ENCODE results near the gene YPEL5. TPM values are rescaled to one million over a fixed set of nuclear protein-coding genes. Genes with fewer than 3 reads are reported as not detected.

Gene YPEL5
- total and polyA plus RNA-seq, 2 donors, result 87.7 to 106 TPM

DNA sequence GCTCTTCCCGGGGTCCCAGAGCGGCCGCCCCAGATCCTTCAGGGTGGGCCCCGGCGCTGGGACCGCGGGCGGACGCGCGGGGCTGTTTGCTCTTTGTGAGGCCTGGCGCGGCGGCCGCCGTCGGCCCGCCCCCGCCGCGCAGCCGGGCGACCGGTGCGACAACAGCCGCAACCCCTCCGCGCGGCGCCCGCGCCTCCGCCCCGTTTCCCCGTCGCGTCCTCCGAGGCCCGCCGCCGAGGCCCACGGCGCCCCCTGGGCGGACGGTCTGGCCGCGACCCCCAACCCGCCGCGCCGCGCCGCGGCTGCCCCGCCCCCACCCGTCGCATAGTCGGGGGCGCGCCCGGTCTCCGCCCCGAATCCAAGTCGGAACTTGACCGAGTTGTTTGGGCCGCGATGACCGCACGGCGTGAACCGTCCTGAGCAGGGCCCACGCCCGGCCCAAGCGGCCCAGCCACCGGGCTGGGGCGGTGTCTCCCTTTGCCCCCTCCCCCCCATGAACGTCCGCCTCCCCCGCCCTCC is 448 bp downstream of the YPEL5 start:
- no peak for DNase-seq (ENCODE audit: extremely low spot score)
- under 1% methylated on average over 79 of the region's 79 CpGs for WGBS
- Histone ChIP-seq H3K27ac (ENCODE audit: low read depth) (peak overlapping the region; percentile 100), H3K4me1 (ENCODE audit: insufficient read depth) (no peaks in the 10 kb centered on the region), H3K4me3 (ENCODE audit: low read depth, low read length) (peak overlapping the region; percentile 99), H3K36me3 (ENCODE audit: insufficient read depth) (no peaks in the 10 kb centered on the region)

DNA sequence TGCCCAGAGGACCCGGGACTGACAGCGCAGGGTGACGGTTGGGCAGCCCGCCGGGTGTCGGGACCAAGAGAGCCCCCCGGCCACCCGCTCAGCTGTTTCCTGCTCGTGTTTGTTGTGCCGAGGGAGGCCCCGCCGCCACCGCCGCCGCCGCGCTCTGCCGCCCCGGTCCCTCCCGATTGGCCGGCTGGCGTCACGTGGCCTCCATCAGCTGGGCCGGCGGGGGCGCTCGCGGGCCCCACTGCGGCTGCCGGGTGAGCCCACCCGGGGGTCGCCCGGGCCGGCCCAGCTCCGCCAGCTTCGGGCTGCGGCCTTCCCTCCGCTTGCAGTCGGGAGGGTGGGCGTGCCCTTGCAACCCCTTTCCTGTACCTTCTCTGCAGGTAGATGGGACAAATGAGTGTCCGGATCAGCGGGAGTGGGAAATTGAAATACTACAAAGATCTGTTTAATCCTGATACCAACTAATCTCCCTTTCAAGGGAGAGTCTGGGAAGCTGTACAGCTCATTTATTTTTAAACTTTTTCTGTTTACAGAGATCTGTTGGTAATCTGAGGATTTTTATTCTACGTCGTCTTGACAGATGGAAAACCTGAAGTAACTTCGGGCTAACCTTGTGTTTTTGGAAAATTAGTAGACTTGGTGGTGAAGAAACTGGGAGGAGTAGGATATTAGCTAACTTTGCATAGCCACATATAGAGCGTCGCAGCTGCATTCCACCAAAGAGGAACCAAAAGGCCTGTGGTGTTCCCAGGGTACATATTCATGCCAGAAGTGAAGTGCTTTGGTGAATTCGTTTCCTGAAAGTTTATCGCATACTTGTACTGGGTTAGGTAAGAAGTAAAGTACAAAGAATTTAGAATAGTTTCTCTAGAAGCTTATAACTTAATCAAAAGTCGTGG is 1.2 kb downstream of the YPEL5 start:
- Histone ChIP-seq H3K4me1 (ENCODE audit: insufficient read depth) (no peaks in the 10 kb centered on the region), H3K36me3 (ENCODE audit: insufficient read depth) (no peaks in the 10 kb centered on the region), H3K4me3 (ENCODE audit: low read depth, low read length) (peak overlapping the region; percentile 99), H3K27ac (ENCODE audit: low read depth) (peak overlapping the region; percentile 100)
- WGBS, result 6% methylated on average over 50 of the region's 50 CpGs
- DNase-seq (ENCODE audit: extremely low spot score), result no peak

DNA sequence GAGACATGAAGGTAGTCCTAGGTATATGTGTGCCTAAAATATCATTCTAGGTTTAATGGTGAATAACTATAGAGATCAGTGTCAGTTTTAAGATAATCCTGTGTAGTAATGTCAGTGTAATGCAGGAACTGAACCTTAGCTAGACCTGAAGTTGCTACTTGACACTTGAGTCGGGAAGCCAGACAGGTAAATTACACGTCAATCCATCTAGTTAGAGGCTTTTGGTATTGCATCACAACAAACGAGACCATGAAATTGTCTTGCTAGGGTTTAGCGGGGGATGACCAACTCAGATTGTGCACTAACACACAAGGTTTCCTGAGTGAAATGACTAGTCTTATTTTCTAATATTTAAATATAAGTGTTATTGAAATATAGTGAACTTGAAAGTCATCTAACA is 2.0 kb downstream of the YPEL5 start:
- 67% methylated on average over 4 of the region's 4 CpGs for WGBS
- no peaks in the 10 kb centered on the region for H3K36me3 ChIP-seq (ENCODE audit: insufficient read depth)
- no peak for DNase-seq (ENCODE audit: extremely low spot score)
- H3K27ac ChIP-seq (ENCODE audit: low read depth), result no peak overlapping the region
- no peaks in the 10 kb centered on the region for H3K4me1 ChIP-seq (ENCODE audit: insufficient read depth)
- H3K4me3 ChIP-seq (ENCODE audit: low read depth, low read length), result no peak overlapping the region

GRCh38 chr2:30149513-30149912 is 2.7 kb downstream of the YPEL5 start:
- Histone ChIP-seq H3K36me3 (ENCODE audit: insufficient read depth) (no peaks in the 10 kb centered on the region), H3K4me1 (ENCODE audit: insufficient read depth) (no peaks in the 10 kb centered on the region)

DNA sequence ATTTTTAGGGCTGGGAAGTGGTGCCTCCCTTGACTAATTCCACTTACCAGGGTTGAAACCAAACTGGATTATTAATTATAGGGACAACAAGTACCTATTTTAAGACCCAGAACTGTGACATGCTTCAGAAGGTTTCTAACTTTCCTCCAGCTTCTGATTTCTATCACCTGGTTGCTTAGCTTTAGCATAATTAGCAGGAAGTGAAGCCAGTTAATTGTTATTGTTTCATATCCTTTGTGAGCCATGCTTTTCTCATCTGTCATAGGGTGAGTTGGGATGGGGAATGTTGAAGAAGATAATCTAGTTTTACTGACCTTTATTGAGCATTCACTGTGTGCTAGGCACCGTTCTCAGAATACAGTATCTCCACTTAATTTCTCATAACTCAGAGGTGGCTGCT is 3.2 kb downstream of the YPEL5 start:
- no peaks in the 10 kb centered on the region for H3K4me1 ChIP-seq (ENCODE audit: insufficient read depth)
- WGBS, result 52% methylated on average over 1 of the region's 1 CpG
- no peak overlapping the region for H3K4me3 ChIP-seq (ENCODE audit: low read depth, low read length)

More at GRCh38 chr2:30149513-30149912, 2.7 kb downstream of the YPEL5 start:
- Histone ChIP-seq H3K4me3 (ENCODE audit: low read depth, low read length) (no peak overlapping the region), H3K27ac (ENCODE audit: low read depth) (no peak overlapping the region)
- WGBS, result 36% methylated on average over 6 of the region's 6 CpGs
- no peak for DNase-seq (ENCODE audit: extremely low spot score)

DNA sequence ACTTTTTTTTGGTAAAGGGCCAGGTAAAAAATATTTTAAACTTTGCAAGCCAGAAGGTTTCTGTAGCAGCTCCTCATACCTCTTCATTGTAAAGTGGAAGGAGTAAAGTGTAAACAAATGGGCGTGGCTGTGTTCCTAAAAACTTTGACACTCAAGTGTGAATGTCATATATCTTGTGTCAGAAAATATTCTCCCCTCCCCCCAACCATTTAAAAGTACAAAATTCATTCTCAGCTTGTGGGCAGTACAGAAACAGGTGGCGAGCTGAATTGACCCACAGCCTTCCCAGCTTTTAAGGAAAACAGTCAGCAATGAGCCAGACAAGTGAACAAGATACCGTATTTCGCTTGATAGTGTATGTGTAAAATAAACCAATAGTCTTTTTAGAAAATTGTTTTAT is 4.0 kb downstream of the YPEL5 start:
- Histone ChIP-seq H3K36me3 (ENCODE audit: insufficient read depth) (no peaks in the 10 kb centered on the region), H3K27ac (ENCODE audit: low read depth) (no peak overlapping the region), H3K4me1 (ENCODE audit: insufficient read depth) (no peaks in the 10 kb centered on the region), H3K4me3 (ENCODE audit: low read depth, low read length) (no peak overlapping the region)
- no peak for DNase-seq (ENCODE audit: extremely low spot score)
- 72% methylated on average over 4 of the region's 4 CpGs for WGBS

More for the DNA sequence above, 3.2 kb downstream of the YPEL5 start:
- no peak for DNase-seq (ENCODE audit: extremely low spot score)
- Histone ChIP-seq H3K36me3 (ENCODE audit: insufficient read depth) (no peaks in the 10 kb centered on the region), H3K27ac (ENCODE audit: low read depth) (no peak overlapping the region)

GRCh38 chr2:30152385-30152784 is 5.6 kb downstream of the YPEL5 start:
- H3K4me1 ChIP-seq (ENCODE audit: insufficient read depth), result no peaks in the 10 kb centered on the region
- peaks cover 2% of the 10 kb centered on the region for H3K36me3 ChIP-seq (ENCODE audit: insufficient read depth)
- no peak overlapping the region for H3K27ac ChIP-seq (ENCODE audit: low read depth)
- WGBS, result 97% methylated on average over 1 of the region's 1 CpG
- no peak for DNase-seq (ENCODE audit: extremely low spot score)
- H3K4me3 ChIP-seq (ENCODE audit: low read depth, low read length), result no peak overlapping the region

DNA sequence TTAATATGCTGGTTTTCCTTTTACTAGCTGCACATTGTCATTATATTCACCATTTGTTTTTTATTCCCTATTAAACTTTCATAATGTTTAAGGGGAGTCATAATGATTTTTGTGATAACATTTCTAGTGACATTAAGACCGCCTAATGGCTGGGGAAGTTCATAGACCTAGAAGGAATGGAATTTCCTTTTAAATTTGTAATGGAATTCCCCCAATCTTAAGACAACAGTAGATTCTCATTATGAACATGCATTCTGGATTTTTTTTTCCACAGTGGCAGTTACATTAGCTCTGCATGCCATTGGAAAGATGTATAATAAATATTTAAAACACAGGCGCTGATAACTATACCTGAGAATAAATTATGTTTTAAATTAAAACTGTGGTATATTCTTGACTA is 8.4 kb downstream of the YPEL5 start:
- H3K36me3 ChIP-seq (ENCODE audit: insufficient read depth), result peaks cover 6% of the 10 kb centered on the region
- no peak overlapping the region for H3K27ac ChIP-seq (ENCODE audit: low read depth)
- H3K4me3 ChIP-seq (ENCODE audit: low read depth, low read length), result no peak overlapping the region
- 67% methylated on average over 2 of the region's 2 CpGs for WGBS
- no peak for DNase-seq (ENCODE audit: extremely low spot score)
- no peaks in the 10 kb centered on the region for H3K4me1 ChIP-seq (ENCODE audit: insufficient read depth)

DNA sequence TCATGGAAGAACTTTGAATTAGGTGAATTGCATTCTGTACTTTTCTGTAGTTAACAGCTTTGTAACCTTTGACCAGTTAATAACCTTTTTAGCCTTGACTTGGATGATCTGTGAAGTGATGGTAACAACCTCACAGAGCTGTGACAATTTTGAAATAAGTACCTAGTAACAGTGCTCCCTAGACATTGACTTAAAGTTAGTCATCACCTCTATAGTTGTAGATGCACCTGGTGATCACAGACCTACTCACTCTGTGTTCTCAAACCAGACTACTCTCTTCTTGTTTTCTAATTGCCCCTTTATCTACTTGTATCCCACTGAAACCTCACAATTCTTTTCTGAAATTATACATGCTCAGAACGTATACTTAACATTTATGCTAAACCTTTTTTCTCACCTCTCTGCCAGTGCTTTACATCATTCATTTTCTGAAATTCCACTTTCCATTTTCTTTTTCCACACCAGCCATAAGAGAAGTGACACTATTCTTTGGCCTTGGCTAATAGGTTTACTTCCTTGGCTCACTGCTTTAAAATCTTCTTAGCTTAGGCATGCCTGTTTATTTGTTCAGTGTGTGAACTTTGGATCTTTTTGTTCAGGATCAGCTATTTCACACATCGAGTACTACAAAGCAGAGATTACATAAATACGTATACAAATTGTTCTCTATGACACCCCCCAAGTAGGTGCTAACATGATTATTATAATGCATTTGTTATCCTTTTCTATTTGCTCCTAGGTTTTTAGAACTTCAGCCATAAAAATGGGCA is 9.3 kb downstream of the YPEL5 start:
- peaks cover 6% of the 10 kb centered on the region for H3K36me3 ChIP-seq (ENCODE audit: insufficient read depth)
- WGBS, result 81% methylated on average over 3 of the region's 3 CpGs
- no peaks in the 10 kb centered on the region for H3K4me1 ChIP-seq (ENCODE audit: insufficient read depth)
- no peak overlapping the region for H3K27ac ChIP-seq (ENCODE audit: low read depth)
- no peak overlapping the region for H3K4me3 ChIP-seq (ENCODE audit: low read depth, low read length)
- DNase-seq (ENCODE audit: extremely low spot score), result no peak

DNA sequence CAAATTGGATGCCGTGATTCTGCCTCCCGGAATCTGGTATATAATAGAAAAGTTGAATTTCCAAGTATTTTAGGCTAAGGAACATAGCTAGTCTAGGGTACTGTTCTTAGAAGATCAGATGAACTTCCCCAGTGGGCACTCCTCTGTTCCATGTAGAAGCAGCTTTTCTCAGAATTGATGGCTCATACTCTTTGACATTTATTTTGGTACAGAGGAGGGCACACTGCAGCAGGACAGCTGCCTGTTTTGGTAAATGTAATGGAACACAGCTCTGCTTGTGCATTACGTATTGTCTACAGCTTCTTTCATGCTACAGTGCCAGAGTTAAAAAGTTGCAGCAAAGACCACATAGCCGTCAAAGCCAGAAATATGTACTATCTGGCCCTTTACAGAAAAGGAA is 10.8 kb downstream of the YPEL5 start:
- Histone ChIP-seq H3K27ac (ENCODE audit: low read depth) (no peak overlapping the region), H3K4me3 (ENCODE audit: low read depth, low read length) (no peak overlapping the region), H3K4me1 (ENCODE audit: insufficient read depth) (no peaks in the 10 kb centered on the region), H3K36me3 (ENCODE audit: insufficient read depth) (peaks cover 6% of the 10 kb centered on the region)
- WGBS, result 80% methylated on average over 4 of the region's 4 CpGs
- DNase-seq (ENCODE audit: extremely low spot score), result no peak

- DNase-seq (ENCODE audit: extremely low spot score), result no peak
- Histone ChIP-seq H3K4me3 (ENCODE audit: low read depth, low read length) (no peak overlapping the region), H3K27ac (ENCODE audit: low read depth) (no peak overlapping the region), H3K4me1 (ENCODE audit: insufficient read depth) (peaks cover 1% of the 10 kb centered on the region), H3K36me3 (ENCODE audit: insufficient read depth) (peaks cover 6% of the 10 kb centered on the region)
- WGBS, result 90% methylated on average over 2 of the region's 2 CpGs
These were observed 13.0 kb downstream of the YPEL5 start for GRCh38 chr2:30159766-30160165.

DNA sequence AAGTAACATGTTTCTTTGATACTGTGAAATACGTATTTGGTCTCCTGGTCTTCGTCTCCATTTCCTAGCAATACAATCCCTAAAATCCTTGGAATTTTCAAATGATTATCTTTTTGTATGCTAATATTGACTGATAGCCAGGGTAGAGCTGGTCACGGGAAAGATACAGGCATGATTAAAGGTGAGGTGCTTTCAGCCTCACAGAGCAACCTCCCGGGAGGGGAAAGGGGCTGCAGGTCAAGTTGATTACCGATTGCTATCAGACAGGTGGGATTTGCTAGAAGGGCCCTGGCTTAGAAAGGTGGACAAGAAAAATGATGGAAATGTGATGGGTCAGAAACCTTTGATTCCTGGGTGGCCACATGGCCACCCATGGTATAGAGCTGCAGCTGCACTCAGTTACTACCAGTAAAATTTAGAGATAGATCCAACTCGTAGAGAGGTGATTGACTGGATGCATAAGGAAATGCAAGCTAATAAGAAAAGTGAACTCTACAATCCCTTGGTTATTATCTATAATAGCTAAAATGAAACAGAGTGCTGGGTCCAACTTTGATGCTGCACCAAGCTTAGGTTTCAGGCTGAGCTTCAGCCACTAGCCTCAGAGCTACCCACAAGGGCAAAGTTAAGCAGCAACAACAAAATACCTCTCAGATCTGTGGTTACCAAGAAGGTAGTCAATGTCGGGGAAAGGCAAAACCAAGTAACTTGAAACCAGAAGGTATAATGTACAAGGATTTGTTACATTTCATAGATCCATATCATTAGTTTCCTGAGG is 15.3 kb downstream of the YPEL5 start:
- WGBS, result 73% methylated on average over 7 of the region's 7 CpGs
- peaks cover 1% of the 10 kb centered on the region for H3K4me1 ChIP-seq (ENCODE audit: insufficient read depth)

DNA sequence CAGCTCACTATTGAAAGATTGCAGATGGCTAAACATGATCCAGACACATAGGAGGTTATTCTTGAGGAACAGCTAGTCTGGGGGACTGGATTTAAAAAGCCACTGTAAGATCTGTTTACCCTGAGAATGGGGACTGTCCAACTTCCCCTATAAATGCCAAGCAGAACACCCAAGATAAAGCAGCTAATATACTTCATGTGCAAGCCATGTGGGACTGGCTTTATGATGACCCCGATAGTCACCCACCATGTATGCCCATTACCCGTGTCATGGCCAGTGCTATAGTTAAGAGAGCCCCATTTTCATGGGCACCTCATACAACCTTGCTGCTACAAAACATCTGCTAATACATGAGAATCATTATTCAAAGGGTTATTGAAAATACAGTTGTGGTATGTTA is 16.0 kb downstream of the YPEL5 start:
- Histone ChIP-seq H3K4me1 (ENCODE audit: insufficient read depth) (peaks cover 1% of the 10 kb centered on the region), H3K36me3 (ENCODE audit: insufficient read depth) (peaks cover 2% of the 10 kb centered on the region), H3K4me3 (ENCODE audit: low read depth, low read length) (no peak overlapping the region), H3K27ac (ENCODE audit: low read depth) (no peak overlapping the region)
- no peak for DNase-seq (ENCODE audit: extremely low spot score)
- 75% methylated on average over 2 of the region's 2 CpGs for WGBS

More for the DNA sequence above, 15.3 kb downstream of the YPEL5 start:
- H3K27ac ChIP-seq (ENCODE audit: low read depth), result no peak overlapping the region
- H3K36me3 ChIP-seq (ENCODE audit: insufficient read depth), result peaks cover 6% of the 10 kb centered on the region
- no peak overlapping the region for H3K4me3 ChIP-seq (ENCODE audit: low read depth, low read length)
- no peak for DNase-seq (ENCODE audit: extremely low spot score)

Measured in urinary bladder (tissue), 4 donors.